KMS-11 (cell line): ENCODE measurements around the gene CIAO3.
A peak's percentile ranks its signal among the peaks of the same experiment; 100 is the strongest.
"Not testable (repeated sequence)": the region's sequence is repeated elsewhere in the genome, so short reads cannot be mapped to it uniquely, and the experiment has no call there.

ENCODE experiments used
- H2AFZ ChIP-seq: fragments of 200-600 bp; sonication (generic); 2 replicates; pipeline ENCODE4 v1.6.1; 2016; ENCODE audit warnings: antibody characterized with exemption, mixed run types, low read depth
- H3K27ac ChIP-seq: fragments of 200-600 bp; sonication (generic); 2 replicates; pipeline ENCODE4 v1.6.1; 2016; ENCODE audit warnings: mild to moderate bottlenecking, mixed run types
- H3K27me3 ChIP-seq: fragments of 200-600 bp; sonication (generic); 2 replicates; pipeline ENCODE4 v1.6.1; 2017; ENCODE audit warnings: mild to moderate bottlenecking, low read depth, mixed run types, moderate library complexity; ENCODE audit not compliant: insufficient read depth
- H3K36me3 ChIP-seq: fragments of 200-600 bp; sonication (generic); 2 replicates; pipeline ENCODE4 v1.6.1; 2017; ENCODE audit warnings: mild to moderate bottlenecking, mixed run types; ENCODE audit not compliant: insufficient read depth
- H3K4me1 ChIP-seq: fragments of 200-600 bp; sonication (generic); 2 replicates; pipeline ENCODE4 v1.6.1; 2016; ENCODE audit warnings: mild to moderate bottlenecking, low read depth, mixed run types; ENCODE audit not compliant: poor library complexity, severe bottlenecking
- H3K4me2 ChIP-seq: fragments of 200-600 bp; sonication (generic); 2 replicates; pipeline ENCODE4 v1.7.0; 2016; ENCODE audit warnings: mild to moderate bottlenecking, mixed run types
- H3K4me3 ChIP-seq: fragments of 200-600 bp; sonication (generic); IDR thresholded peaks from 2 replicates; pipeline ENCODE4 v1.6.1; 2017; ENCODE audit warnings: low read depth, low read length, mixed read lengths; ENCODE audit not compliant: insufficient read depth
- H3K79me2 ChIP-seq: fragments of 200-600 bp; sonication (generic); 2 replicates; pipeline ENCODE4 v1.6.1; 2016; ENCODE audit warnings: low read depth, mixed run types; ENCODE audit not compliant: insufficient read depth
- H3K9ac ChIP-seq: fragments of 200-600 bp; sonication (generic); 2 replicates; pipeline ENCODE4 v1.6.1; 2016; ENCODE audit warnings: mild to moderate bottlenecking, mixed run types
- H4K20me1 ChIP-seq: fragments of 200-600 bp; sonication (generic); 2 replicates; pipeline ENCODE4 v1.6.1; 2016; ENCODE audit warnings: mild to moderate bottlenecking, mixed run types; ENCODE audit not compliant: insufficient read depth
- CTCF ChIP-seq: fragments of 200-600 bp; sonication (generic); conservative IDR thresholded peaks from 2 replicates; pipeline ENCODE4 v1.6.1; 2017; ENCODE audit warnings: low read depth, mild to moderate bottlenecking, antibody characterized with exemption, low read length, moderate library complexity, mixed read lengths

CIAO3 gene

GRCh38 chr16:693766-694165, 47.0 kb downstream of the CIAO3 start:
- TF ChIP-seq CTCF, result no peak
- peaks cover 59% of the 10 kb centered on the region for H3K27me3 ChIP-seq
- no peak overlapping the region for H3K4me3 ChIP-seq
- H3K79me2 ChIP-seq, result no peaks in the 10 kb centered on the region
- no peaks in the 10 kb centered on the region for H4K20me1 ChIP-seq
- H3K9ac ChIP-seq, result no peak overlapping the region
- H3K36me3 ChIP-seq, result no peaks in the 10 kb centered on the region
- H3K27ac ChIP-seq, result no peak overlapping the region
- no peak overlapping the region for H3K4me2 ChIP-seq
- H3K4me1 ChIP-seq, result peaks cover 9% of the 10 kb centered on the region
- no peak overlapping the region for H2AFZ ChIP-seq

- no peaks in the 10 kb centered on the region for H3K36me3 ChIP-seq
- peaks cover 9% of the 10 kb centered on the region for H3K4me1 ChIP-seq
- no peak overlapping the region for H3K4me3 ChIP-seq
- peaks cover 55% of the 10 kb centered on the region for H3K27me3 ChIP-seq
- H3K79me2 ChIP-seq, result no peaks in the 10 kb centered on the region
- H3K4me2 ChIP-seq, result no peak overlapping the region
- no peak overlapping the region for H3K27ac ChIP-seq
- H3K9ac ChIP-seq, result no peak overlapping the region
- H2AFZ ChIP-seq, result no peak overlapping the region
- TF ChIP-seq CTCF, result no peak
- H4K20me1 ChIP-seq, result no peaks in the 10 kb centered on the region
These were observed 47.4 kb downstream of the CIAO3 start for GRCh38 chr16:693364-693763.

- Histone ChIP-seq H3K27ac (no peak overlapping the region), H4K20me1 (no peaks in the 10 kb centered on the region), H2AFZ (no peak overlapping the region), H3K4me3 (no peak overlapping the region), H3K36me3 (no peaks in the 10 kb centered on the region), H3K4me1 (peaks cover 9% of the 10 kb centered on the region), H3K4me2 (no peak overlapping the region), H3K27me3 (peaks cover 47% of the 10 kb centered on the region), H3K79me2 (no peaks in the 10 kb centered on the region), H3K9ac (no peak overlapping the region)
- TF ChIP-seq CTCF, result no peak
These were observed 48.3 kb downstream of the CIAO3 start for GRCh38 chr16:692356-693108.

GRCh38 chr16:691242-691641, 49.6 kb downstream of the CIAO3 start:
- not testable (repeated sequence) for H4K20me1 ChIP-seq, H3K4me3 ChIP-seq, H3K27ac ChIP-seq, H3K36me3 ChIP-seq, H3K4me1 ChIP-seq, H3K4me2 ChIP-seq, H3K9ac ChIP-seq, H3K79me2 ChIP-seq, H2AFZ ChIP-seq
- peaks cover 42% of the 10 kb centered on the region for H3K27me3 ChIP-seq

GRCh38 chr16:689175-689897, 51.5 kb downstream of the CIAO3 start:
- Histone ChIP-seq H2AFZ (peak overlapping the region; percentile 70), H3K27ac (no peak overlapping the region), H3K9ac (peak overlapping the region; percentile 55; the same call in 1 of the 2 replicates), H3K27me3 (peaks cover 31% of the 10 kb centered on the region), H4K20me1 (no peaks in the 10 kb centered on the region), H3K4me1 (peaks cover 4% of the 10 kb centered on the region), H3K79me2 (no peaks in the 10 kb centered on the region), H3K4me2 (peak overlapping the region; percentile 97), H3K36me3 (no peaks in the 10 kb centered on the region), H3K4me3 (no peak overlapping the region)
- TF ChIP-seq CTCF, result no peak
